ENCODE measurements around the gene MBP.

GRCh38 chr18:77151033-77151771, 18.6 kb upstream of the MBP start:
- TF ChIP-seq CTCF (IDR thresholded peaks at IDR 0.05; ENCODE audit: insufficient read depth, low read length) (no peak), POLR2AphosphoS5 (IDR thresholded peaks at IDR 0.05; ENCODE audit: low read depth) (no peak)

Data from HL-60 (cell line).